Measurements from ENCODE around the gene CRCP. TPM values are rescaled to one million over a fixed set of nuclear protein-coding genes. Genes with fewer than 3 reads are reported as not detected.

Gene CRCP
- total and polyA plus RNA-seq, 2 of the 13 experiments (the other 11 are each of a cell fraction or from before 2014, with no cell fraction given) = 22.7 to 31.0 TPM

DNA sequence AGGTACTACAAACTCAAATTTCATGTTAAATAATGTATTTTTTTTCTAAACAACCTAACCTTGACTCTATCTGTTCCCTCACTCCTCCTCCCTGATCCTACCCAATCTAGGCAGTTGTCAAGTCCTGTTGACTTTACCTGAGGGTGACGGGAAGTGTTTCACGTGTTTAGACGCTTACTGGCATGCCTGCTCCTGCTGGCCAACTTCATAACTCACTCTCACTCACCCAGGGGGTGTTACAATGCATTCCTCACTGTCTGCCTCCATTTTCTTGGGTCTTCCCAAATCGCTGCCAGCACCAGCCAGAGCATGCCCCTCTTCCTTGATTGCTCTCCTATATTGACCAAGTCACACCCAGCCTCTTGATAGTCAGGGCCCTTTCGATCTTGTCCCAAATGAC is 28.3 kb downstream of the CRCP start (continued):
- no peak for TF ChIP-seq NFAT5 (CRISPR knock-in tag; IDR thresholded peaks at IDR 0.05)
- no peak for TF ChIP-seq ZNF784 (CRISPR knock-in tag; IDR thresholded peaks at IDR 0.05; ENCODE audit: borderline replicate concordance)
- TF ChIP-seq ZNF234 (CRISPR knock-in tag; conservative IDR thresholded peaks at IDR 0.05) = no peak
- TF ChIP-seq NR2F6 (IDR thresholded peaks at IDR 0.05) = 0 out of 2 replicates have a peak, but pooled peaks have one; percentile 37
- peak; percentile 84 for TF ChIP-seq NR2F6 (CRISPR knock-in tag; IDR thresholded peaks at IDR 0.05)
- no peak for TF ChIP-seq ZNF451 (CRISPR knock-in tag; IDR thresholded peaks at IDR 0.05)
- TF ChIP-seq CEBPG (CRISPR knock-in tag; IDR thresholded peaks at IDR 0.05) = peak; percentile 51
- peak; percentile 62 for TF ChIP-seq KAT8 (CRISPR knock-in tag; IDR thresholded peaks at IDR 0.05)
- no peak for TF ChIP-seq CHD4 (IDR thresholded peaks at IDR 0.05; ENCODE audit: borderline replicate concordance, low read length)
- TF ChIP-seq DNMT3B (CRISPR knock-in tag; conservative IDR thresholded peaks at IDR 0.05) = peak; percentile 91
- no peak for TF ChIP-seq ARNT (IDR thresholded peaks at IDR 0.05)
- TF ChIP-seq POLR2A (IDR thresholded peaks at IDR 0.05; ENCODE audit: insufficient read depth in 1 of 2, low read depth in 2 of 2, low read length in 2 of 2) = no peak
- peak; percentile 85 for TF ChIP-seq TBX2 (CRISPR knock-in tag; IDR thresholded peaks at IDR 0.05; ENCODE audit: borderline replicate concordance)
- TF ChIP-seq ZNF720 (CRISPR knock-in tag; IDR thresholded peaks at IDR 0.05) = no peak
- no peak for TF ChIP-seq E2F1 (CRISPR knock-in tag; IDR thresholded peaks at IDR 0.05)
- no peak for TF ChIP-seq ZNF800 (CRISPR knock-in tag; IDR thresholded peaks at IDR 0.05)
- no peak for TF ChIP-seq ZC3H13 (CRISPR knock-in tag; IDR thresholded peaks at IDR 0.05)
- no peak for TF ChIP-seq HOXA9 (CRISPR knock-in tag; IDR thresholded peaks at IDR 0.05; ENCODE audit: borderline replicate concordance)
- TF ChIP-seq HDAC2 (CRISPR knock-in tag; IDR thresholded peaks at IDR 0.05) = peak; percentile 58; the same call in 1 of the 2 replicates
- TF ChIP-seq ZNF775 (CRISPR knock-in tag; IDR thresholded peaks at IDR 0.05; ENCODE audit: borderline replicate concordance) = no peak
- TF ChIP-seq HOXA3 (CRISPR knock-in tag; IDR thresholded peaks at IDR 0.05) = peak; percentile 59; the same call in 1 of the 2 replicates
- no peak for TF ChIP-seq ZNF430 (CRISPR knock-in tag; IDR thresholded peaks at IDR 0.05)
- no peak for TF ChIP-seq PLSCR1 (CRISPR knock-in tag; IDR thresholded peaks at IDR 0.05; ENCODE audit: borderline replicate concordance)

Measured in HepG2 (cell line).